Thymus (tissue), 11 donors: ENCODE results near the gene ANO10. TPM values are rescaled to one million over a fixed set of nuclear protein-coding genes. Genes with fewer than 3 reads are reported as not detected.
"Not testable (repeated sequence)": the region's sequence is repeated elsewhere in the genome, so short reads cannot be mapped to it uniquely, and the experiment has no call there.

ENCODE experiments used
- DNase-seq, 9 donors: peaks; one replicate each; pipeline ENCODE4 v3.0.0-alpha.2; 2013; ENCODE audit warnings: low spot score in 9 of 9, low read depth in 6 of 9, missing footprints in 1 of 9
- H3K27ac ChIP-seq, 2 donors: one replicate each; pipeline ENCODE4 v1.5.1; 2013; ENCODE audit warnings: control low read depth in 1 of 2, low read depth in 1 of 2, low read length in 1 of 2, mild to moderate bottlenecking in 1 of 2, moderate library complexity in 1 of 2
- H3K27me3 ChIP-seq, 2 donors: one replicate each; pipeline ENCODE4 v1.5.1; 2013; ENCODE audit warnings: low read length in 1 of 2; ENCODE audit not compliant: control insufficient read depth in 2 of 2, insufficient read depth in 1 of 2
- H3K36me3 ChIP-seq, 2 donors: one replicate each; pipeline ENCODE4 v1.5.1; 2013; ENCODE audit warnings: low read length in 1 of 2, mild to moderate bottlenecking in 1 of 2, moderate library complexity in 1 of 2; ENCODE audit not compliant: control insufficient read depth in 2 of 2, insufficient read depth in 2 of 2
- H3K4me1 ChIP-seq, 2 donors: one replicate each; pipeline ENCODE4 v1.5.1; 2013; ENCODE audit warnings: low read length in 2 of 2; ENCODE audit not compliant: control insufficient read depth in 2 of 2, insufficient read depth in 2 of 2
- H3K4me3 ChIP-seq, 2 donors: one replicate each; pipeline ENCODE4 v1.5.1; 2013; ENCODE audit warnings: low read length in 2 of 2, control low read depth in 1 of 2, mild to moderate bottlenecking in 1 of 2
- H3K9me3 ChIP-seq, 2 donors: one replicate each; pipeline ENCODE4 v1.5.1; 2013; ENCODE audit warnings: low read length in 1 of 2, mild to moderate bottlenecking in 1 of 2; ENCODE audit not compliant: control insufficient read depth in 2 of 2, insufficient read depth in 1 of 2
- WGBS: extraction: QIAGEN DNeasy Blood & Tissue Kit; methylation state at CpG from one replicate; pipeline ENCODE4 v1.1.7; 2013; 5-methylcytosine and 5-hydroxymethylcytosine counted together
- polyA plus RNA-seq: library from polyadenylated mRNA; stranded (reverse); fragments of 200-250 nt; gene quantifications from one replicate; pipeline ENCODE4 v1.2.3, GENCODE V29; 2013
- total RNA-seq: library from RNA; stranded (reverse); fragments of 120-200 nt; gene quantifications from one replicate; pipeline ENCODE4 v1.2.4, GENCODE V29; 2013
- donor health status: healthy.

ANO10 gene
- total and polyA plus RNA-seq, 2 donors, result 5.2 to 8.7 TPM

GRCh38 chr3:43521941-43522340 is 99.9 kb downstream of the ANO10 start:
- H3K9me3 ChIP-seq, result no peaks in the 10 kb centered on the region
- no peaks in the 10 kb centered on the region for H3K36me3 ChIP-seq
- no peaks in the 10 kb centered on the region for H3K27me3 ChIP-seq
- H3K4me3 ChIP-seq, result no peak overlapping the region
- no peaks in the 10 kb centered on the region for H3K4me1 ChIP-seq
- DNase-seq, result no peak
- 91% methylated on average over 1 of the region's 1 CpG for WGBS
- H3K27ac ChIP-seq, result no peak overlapping the region

- not testable (repeated sequence) for H3K36me3 ChIP-seq, H3K4me1 ChIP-seq, H3K9me3 ChIP-seq, H3K27ac ChIP-seq, H3K4me3 ChIP-seq, H3K27me3 ChIP-seq, DNase-seq
- 97% methylated on average over 7 of the region's 7 CpGs for WGBS
These were observed 103.3 kb downstream of the ANO10 start for GRCh38 chr3:43518515-43518914.

- no peak overlapping the region for H3K27ac ChIP-seq
- DNase-seq, result no peak
- H3K9me3 ChIP-seq, result no peaks in the 10 kb centered on the region
- WGBS, result 98% methylated on average over 9 of the region's 9 CpGs
- H3K4me1 ChIP-seq, result no peaks in the 10 kb centered on the region
- no peak overlapping the region for H3K4me3 ChIP-seq
- no peaks in the 10 kb centered on the region for H3K27me3 ChIP-seq
- H3K36me3 ChIP-seq, result no peaks in the 10 kb centered on the region
These were observed 105.7 kb downstream of the ANO10 start for GRCh38 chr3:43515970-43516635.

GRCh38 chr3:43515208-43515917 is 106.4 kb downstream of the ANO10 start:
- H3K27me3 ChIP-seq, result no peaks in the 10 kb centered on the region
- H3K27ac ChIP-seq, result no peak overlapping the region
- no peak for DNase-seq
- over 99% methylated on average over 2 of the region's 2 CpGs for WGBS
- H3K4me3 ChIP-seq, result no peak overlapping the region
- H3K4me1 ChIP-seq, result no peaks in the 10 kb centered on the region
- H3K36me3 ChIP-seq, result no peaks in the 10 kb centered on the region
- no peaks in the 10 kb centered on the region for H3K9me3 ChIP-seq

- Histone ChIP-seq H3K4me1 (no peaks in the 10 kb centered on the region), H3K4me3 (no peak overlapping the region), H3K9me3 (no peaks in the 10 kb centered on the region), H3K36me3 (no peaks in the 10 kb centered on the region), H3K27me3 (no peaks in the 10 kb centered on the region), H3K27ac (no peak overlapping the region)
- DNase-seq, result no peak
- WGBS, result 97% methylated on average over 5 of the region's 5 CpGs
These were observed 108.9 kb downstream of the ANO10 start for GRCh38 chr3:43512754-43513404.

GRCh38 chr3:43506644-43507043 is 115.2 kb downstream of the ANO10 start:
- H3K4me1 ChIP-seq, result no peaks in the 10 kb centered on the region
- no peak overlapping the region for H3K27ac ChIP-seq
- no peaks in the 10 kb centered on the region for H3K27me3 ChIP-seq
- 47% methylated on average over 4 of the region's 4 CpGs for WGBS
- no peak for DNase-seq
- no peaks in the 10 kb centered on the region for H3K9me3 ChIP-seq
- H3K36me3 ChIP-seq, result no peaks in the 10 kb centered on the region
- H3K4me3 ChIP-seq, result no peak overlapping the region

- DNase-seq, result peak in 2 of 9 donors; percentile 4 to 37
- Histone ChIP-seq H3K27me3 (no peaks in the 10 kb centered on the region), H3K27ac (no peak overlapping the region), H3K4me1 (no peaks in the 10 kb centered on the region), H3K4me3 (no peak overlapping the region), H3K9me3 (no peaks in the 10 kb centered on the region), H3K36me3 (no peaks in the 10 kb centered on the region)
- 53% methylated on average over 3 of the region's 3 CpGs for WGBS
These were observed 116.5 kb downstream of the ANO10 start for GRCh38 chr3:43505351-43505750.

GRCh38 chr3:43503067-43503728 is 118.6 kb downstream of the ANO10 start:
- WGBS, result 86% methylated on average over 2 of the region's 2 CpGs
- Histone ChIP-seq H3K36me3 (no peaks in the 10 kb centered on the region), H3K4me3 (no peak overlapping the region), H3K4me1 (no peaks in the 10 kb centered on the region), H3K9me3 (no peaks in the 10 kb centered on the region), H3K27me3 (no peaks in the 10 kb centered on the region), H3K27ac (no peak overlapping the region)
- peak in 8 of 9 donors; percentile 14 to 68 (median 28) for DNase-seq

- no peaks in the 10 kb centered on the region for H3K4me1 ChIP-seq
- no peaks in the 10 kb centered on the region for H3K36me3 ChIP-seq
- WGBS, result 45% methylated on average over 1 of the region's 1 CpG
- no peaks in the 10 kb centered on the region for H3K27me3 ChIP-seq
- H3K9me3 ChIP-seq, result no peaks in the 10 kb centered on the region
- DNase-seq, result peak in 2 of 9 donors; percentile 13 to 21
- no peak overlapping the region for H3K27ac ChIP-seq
- no peak overlapping the region for H3K4me3 ChIP-seq
These were observed 122.6 kb downstream of the ANO10 start for GRCh38 chr3:43499256-43499655.
